ENCODE measurements around the gene CLDN10.
A peak's percentile ranks its signal among the peaks of the same experiment; 100 is the strongest.
"Not testable (repeated sequence)": the region's sequence is repeated elsewhere in the genome, so short reads cannot be mapped to it uniquely, and the experiment has no call there.

Gene CLDN10

GRCh38 chr13:95541911-95542474, 10.5 kb upstream of the CLDN10 start:
- DNase-seq (ENCODE audit: low read depth): no peak

- no peak for DNase-seq (ENCODE audit: low read depth)
These were observed 8.2 kb upstream of the CLDN10 start for GRCh38 chr13:95544293-95544692.

- no peak for DNase-seq (ENCODE audit: low read depth)
These were observed 5.6 kb upstream of the CLDN10 start for GRCh38 chr13:95546919-95547318.

- DNase-seq (ENCODE audit: low read depth): no peak
These were observed 4.9 kb upstream of the CLDN10 start for GRCh38 chr13:95547531-95548167.

- no peak for DNase-seq (ENCODE audit: low read depth)
These were observed 347 bp upstream of the CLDN10 start for GRCh38 chr13:95552208-95552538.

- DNase-seq (ENCODE audit: low read depth): no peak
These were observed 1.3 kb downstream of the CLDN10 start for GRCh38 chr13:95553581-95554385.

- no peak for DNase-seq (ENCODE audit: low read depth)
These were observed 4.5 kb downstream of the CLDN10 start for GRCh38 chr13:95557013-95557412.

GRCh38 chr13:95559100-95559499, 6.6 kb downstream of the CLDN10 start:
- DNase-seq (ENCODE audit: low read depth): no peak

GRCh38 chr13:95560387-95560786, 7.9 kb downstream of the CLDN10 start:
- no peak for DNase-seq (ENCODE audit: low read depth)

GRCh38 chr13:95564091-95564490, 11.6 kb downstream of the CLDN10 start:
- no peak for DNase-seq (ENCODE audit: low read depth)

- peak; percentile 27 for DNase-seq (ENCODE audit: low read depth)
These were observed 12.3 kb downstream of the CLDN10 start for GRCh38 chr13:95564733-95565291.

GRCh38 chr13:95565758-95566157, 13.2 kb downstream of the CLDN10 start:
- not testable (repeated sequence) for DNase-seq (ENCODE audit: low read depth)

GRCh38 chr13:95568131-95568530, 15.6 kb downstream of the CLDN10 start:
- no peak for DNase-seq (ENCODE audit: low read depth)

- DNase-seq (ENCODE audit: low read depth): no peak
These were observed 17.5 kb downstream of the CLDN10 start for GRCh38 chr13:95570016-95570415.

GRCh38 chr13:95571941-95572340, 19.4 kb downstream of the CLDN10 start:
- DNase-seq (ENCODE audit: low read depth): no peak

- no peak for DNase-seq (ENCODE audit: low read depth)
These were observed 20.7 kb downstream of the CLDN10 start for GRCh38 chr13:95573221-95573620.

GRCh38 chr13:95579303-95579702, 26.8 kb downstream of the CLDN10 start:
- DNase-seq (ENCODE audit: low read depth): no peak

- DNase-seq (ENCODE audit: low read depth): no peak
These were observed 33.3 kb downstream of the CLDN10 start for GRCh38 chr13:95585867-95586266.

- no peak for DNase-seq (ENCODE audit: low read depth)
These were observed 35.6 kb downstream of the CLDN10 start for GRCh38 chr13:95588134-95588533.

GRCh38 chr13:95588721-95589120, 36.2 kb downstream of the CLDN10 start:
- DNase-seq (ENCODE audit: low read depth): no peak

- DNase-seq (ENCODE audit: low read depth): no peak
These were observed 40.9 kb downstream of the CLDN10 start for GRCh38 chr13:95593462-95593861.

GRCh38 chr13:95596701-95597100, 44.2 kb downstream of the CLDN10 start:
- no peak for DNase-seq (ENCODE audit: low read depth)

- no peak for DNase-seq (ENCODE audit: low read depth)
These were observed 48.7 kb downstream of the CLDN10 start for GRCh38 chr13:95601216-95601615.

All from non-pigmented ciliary epithelial cell (primary cell).